H9 (cell line): ENCODE results near the gene CDC42EP5. TPM values are rescaled to one million over a fixed set of nuclear protein-coding genes. Genes with fewer than 3 reads are reported as not detected.

Source experiments
- DNase-seq: peaks from one replicate; pipeline ENCODE4 v3.0.0-alpha.2; 2017
- H2AFZ ChIP-seq: one replicate; pipeline ENCODE4 v1.6.1; 2013; ENCODE audit warnings: mild to moderate bottlenecking, low read length, control low read depth, moderate library complexity
- H2AK5ac ChIP-seq: 2 replicates; pipeline ENCODE4 v1.6.1; 2013; ENCODE audit warnings: low read length, control low read depth, mixed read lengths; ENCODE audit not compliant: insufficient read length
- H2BK120ac ChIP-seq: one replicate; pipeline ENCODE4 v1.6.1; 2013; ENCODE audit warnings: low read depth, mild to moderate bottlenecking, low read length, control low read depth, inconsistent platforms; ENCODE audit not compliant: poor library complexity, severe bottlenecking
- H2BK12ac ChIP-seq: 2 replicates; pipeline ENCODE4 v1.6.1; 2013; ENCODE audit warnings: low read length, control low read depth, mixed read lengths, low read depth; ENCODE audit not compliant: insufficient read length
- H2BK15ac ChIP-seq: 2 replicates; pipeline ENCODE4 v1.6.1; 2013; ENCODE audit warnings: low read depth, low read length, control low read depth
- H2BK20ac ChIP-seq: one replicate; pipeline ENCODE4 v1.6.1; 2013; ENCODE audit warnings: low read depth, mild to moderate bottlenecking, low read length, control low read depth, inconsistent platforms; ENCODE audit not compliant: poor library complexity, severe bottlenecking
- H2BK5ac ChIP-seq: 2 replicates; pipeline ENCODE4 v1.6.1; 2013; ENCODE audit warnings: low read length, control low read depth, mixed read lengths; ENCODE audit not compliant: insufficient read length
- H3K14ac ChIP-seq: 2 replicates; pipeline ENCODE4 v1.6.1; 2013; ENCODE audit warnings: low read length, control low read depth; ENCODE audit not compliant: insufficient read depth
- H3K18ac ChIP-seq: 2 replicates; pipeline ENCODE4 v1.6.1; 2013; ENCODE audit warnings: low read depth, mild to moderate bottlenecking, mixed read lengths, low read length, control low read depth; ENCODE audit not compliant: insufficient read length
- H3K23ac ChIP-seq: 2 replicates; pipeline ENCODE4 v1.6.1; 2013; ENCODE audit warnings: low read length, control low read depth, mixed read lengths, low read depth; ENCODE audit not compliant: insufficient read length
- H3K23me2 ChIP-seq: 2 replicates; pipeline ENCODE4 v1.6.1; 2013; ENCODE audit warnings: low read depth, mild to moderate bottlenecking, mixed read lengths, low read length, control low read depth; ENCODE audit not compliant: insufficient read length, poor library complexity, severe bottlenecking
- H3K27ac ChIP-seq: 2 replicates; pipeline ENCODE4 v1.5.1; 2013; ENCODE audit warnings: low read length, control low read depth, mixed read lengths, low read depth; ENCODE audit not compliant: insufficient read length
- H3K27me3 ChIP-seq: 2 replicates; pipeline ENCODE4 v1.6.1; 2013; ENCODE audit warnings: low read length, control low read depth, inconsistent platforms; ENCODE audit not compliant: insufficient read depth
- H3K4ac ChIP-seq: 2 replicates; pipeline ENCODE4 v1.6.1; 2013; ENCODE audit warnings: low read depth, mild to moderate bottlenecking, control low read depth, inconsistent platforms, low read length, moderate library complexity
- H3K4me1 ChIP-seq: 2 replicates; pipeline ENCODE4 v1.6.1; 2013; ENCODE audit warnings: low read length, control low read depth, inconsistent platforms; ENCODE audit not compliant: insufficient read depth
- H3K4me2 ChIP-seq: 2 replicates; pipeline ENCODE4 v1.6.1; 2013; ENCODE audit warnings: low read length, control low read depth, mixed read lengths; ENCODE audit not compliant: insufficient read length, insufficient read depth
- H3K56ac ChIP-seq: 2 replicates; pipeline ENCODE4 v1.6.1; 2013; ENCODE audit warnings: low read depth, mild to moderate bottlenecking, mixed read lengths, low read length, control low read depth; ENCODE audit not compliant: insufficient read length
- H3K79me1 ChIP-seq: 2 replicates; pipeline ENCODE4 v1.6.1; 2013; ENCODE audit warnings: low read depth, mild to moderate bottlenecking, moderate library complexity, low read length, control low read depth, inconsistent platforms; ENCODE audit not compliant: insufficient read depth, poor library complexity, severe bottlenecking
- H3K79me2 ChIP-seq: 2 replicates; pipeline ENCODE4 v1.6.1; 2013; ENCODE audit warnings: low read length, control low read depth, inconsistent platforms; ENCODE audit not compliant: insufficient read depth
- H3K9ac ChIP-seq: 2 replicates; pipeline ENCODE4 v1.6.1; 2013; ENCODE audit warnings: low read length, control low read depth, mixed read lengths; ENCODE audit not compliant: insufficient read length; ENCODE audit errors: extremely low read depth
- H3K9me3 ChIP-seq: one replicate; pipeline ENCODE4 v1.6.1; 2013; ENCODE audit warnings: low read depth, low read length, inconsistent platforms; ENCODE audit not compliant: control insufficient read depth
- H3T11ph ChIP-seq: one replicate; pipeline ENCODE4 v1.6.1; 2013; ENCODE audit warnings: mild to moderate bottlenecking, low read length, control low read depth, inconsistent platforms
- H4K20me1 ChIP-seq: one replicate; pipeline ENCODE4 v1.6.1; 2013; ENCODE audit not compliant: control insufficient read depth, insufficient read length, insufficient read depth
- H4K5ac ChIP-seq: 2 replicates; pipeline ENCODE4 v1.6.1; 2013; ENCODE audit warnings: low read depth, mild to moderate bottlenecking, mixed read lengths, low read length, control low read depth; ENCODE audit not compliant: insufficient read length
- H4K8ac ChIP-seq: replicated peaks from 2 replicates; pipeline ENCODE4 v1.6.1; 2013; ENCODE audit warnings: low read length, control low read depth, mixed read lengths, low read depth; ENCODE audit not compliant: insufficient read length
- H4K91ac ChIP-seq: 2 replicates; pipeline ENCODE4 v1.6.1; 2013; ENCODE audit warnings: low read depth, mild to moderate bottlenecking, moderate library complexity, mixed read lengths, low read length, control low read depth; ENCODE audit not compliant: insufficient read length
- H3K27ac Mint-ChIP-seq, 3 experiments: 2 replicates in 2 of 3; 3 replicates in 1 of 3; pipeline ENCODE4 v1.8.0; 2020 to 2021; ENCODE audit warnings: mixed read lengths in 3 of 3, mild to moderate bottlenecking in 1 of 3, moderate library complexity in 1 of 3
- H3K27me3 Mint-ChIP-seq: 2 replicates; pipeline ENCODE4 v1.8.0; 2021; ENCODE audit warnings: low read depth, mild to moderate bottlenecking, moderate library complexity, mixed read lengths
- H3K36me3 Mint-ChIP-seq, 3 experiments: 2 replicates in 2 of 3; 3 replicates in 1 of 3; pipeline ENCODE4 v1.8.0; 2020 to 2021; ENCODE audit warnings: low read depth in 3 of 3, mixed read lengths in 3 of 3; ENCODE audit not compliant: insufficient read depth in 1 of 3
- H3K4me1 Mint-ChIP-seq, 2 experiments: 2 replicates each; pipeline ENCODE4 v1.8.0; 2020; ENCODE audit warnings: mixed read lengths in 2 of 2
- H3K4me3 Mint-ChIP-seq, 2 experiments: 2 replicates in 1 of 2; 3 replicates in 1 of 2; pipeline ENCODE4 v1.8.0; 2020 to 2021; ENCODE audit warnings: mild to moderate bottlenecking in 2 of 2, mixed read lengths in 2 of 2, moderate library complexity in 1 of 2
- H3K9me3 Mint-ChIP-seq, 2 experiments: 2 replicates in 1 of 2; 3 replicates in 1 of 2; pipeline ENCODE4 v1.8.0; 2020; ENCODE audit warnings: mild to moderate bottlenecking in 2 of 2, mixed read lengths in 2 of 2, moderate library complexity in 1 of 2
- CTCF ChIP-seq: fragments of 200-600 bp; sonication (generic); conservative IDR thresholded peaks from 3 replicates; pipeline ENCODE4 v1.8.0; 2021; ENCODE audit warnings: antibody characterized with exemption, mild to moderate bottlenecking
- WGBS: extraction: QIAGEN DNeasy Blood & Tissue Kit; methylation state at CpG from one replicate; pipeline ENCODE4 v1.1.7; 2013; ENCODE audit warnings: missing lambda C conversion rate, low lambda C conversion rate, mixed read lengths; ENCODE audit not compliant: insufficient read length; ENCODE audit errors: extremely low coverage; 5-methylcytosine and 5-hydroxymethylcytosine counted together
- total RNA-seq: library from RNA; stranded (reverse); gene quantifications from 2 replicates; pipeline ENCODE4 v1.2.1, GENCODE V29; 2021

Gene CDC42EP5
- total RNA-seq, 1 experiment from 2014 or later: 1.6 TPM

- no peak overlapping the region for H3K4ac ChIP-seq
- no peak overlapping the region for H4K91ac ChIP-seq
- WGBS: no CpG with 5 or more reads among the region's 3 CpGs
- H3K9ac ChIP-seq: no peak overlapping the region
- H3K23me2 ChIP-seq: peaks cover 11% of the 10 kb centered on the region
- no peaks in the 10 kb centered on the region for H4K20me1 ChIP-seq
- H3K27me3 ChIP-seq: no peaks in the 10 kb centered on the region; the same call in 1 of the 2 replicates
- H2BK20ac ChIP-seq: no peak overlapping the region
- H3K4me1 ChIP-seq: no peaks in the 10 kb centered on the region
- H3K18ac ChIP-seq: no peak overlapping the region
- H3K27ac ChIP-seq: no peak overlapping the region
- H4K8ac ChIP-seq: no peak overlapping the region
- no peak for DNase-seq
- H3K56ac ChIP-seq: no peak overlapping the region
- no peak overlapping the region for H2BK120ac ChIP-seq
- TF ChIP-seq CTCF: no peak
- peak overlapping the region in 1 of 2 experiments; percentile 73; a peak in 2 of 5 replicates for H3K4me3 Mint-ChIP-seq
- peaks cover 14% of the 10 kb centered on the region for H3K27me3 Mint-ChIP-seq
- no peak overlapping the region for H3K23ac ChIP-seq
- no peaks in the 10 kb centered on the region for H3K9me3 ChIP-seq
- H3K14ac ChIP-seq: no peak overlapping the region
- peaks cover 2 to 3% of the 10 kb centered on the region in 2 experiments; a peak in 1 of 5 replicates for H3K9me3 Mint-ChIP-seq
- H3K79me2 ChIP-seq: no peaks in the 10 kb centered on the region
- H3K79me1 ChIP-seq: no peaks in the 10 kb centered on the region
- H4K5ac ChIP-seq: no peak overlapping the region
- no peak overlapping the region for H2BK15ac ChIP-seq
- H2AFZ ChIP-seq: no peak overlapping the region
- H3K4me1 Mint-ChIP-seq: peaks cover 7% of the 10 kb centered on the region in 2 experiments; a peak in 3 of 4 replicates
- no peak overlapping the region for H2BK5ac ChIP-seq
- H2AK5ac ChIP-seq: no peak overlapping the region
- H3K36me3 Mint-ChIP-seq: peaks cover 21 to 50% (median 47%) of the 10 kb centered on the region in 3 experiments; a peak in 6 of 7 replicates
- no peak overlapping the region for H2BK12ac ChIP-seq
- H3K4me2 ChIP-seq: no peak overlapping the region
- no peak overlapping the region for H3T11ph ChIP-seq
- H3K27ac Mint-ChIP-seq: peak overlapping the region in 1 of 3 experiments; percentile 68; a peak in 2 of 7 replicates
Measured at GRCh38 chr19:54461613-54462012, 11.5 kb downstream of the CDC42EP5 start.
